ENCODE data around the gene TECTB.

TECTB gene

GRCh38 chr10:112280205-112280921, 2.8 kb upstream of the TECTB start:
- no peak for DNase-seq
- Histone ChIP-seq H3K36me3 (no peaks in the 10 kb centered on the region), H3K4me1 (no peaks in the 10 kb centered on the region), H3K9me3 (no peaks in the 10 kb centered on the region), H3K27ac (no peak overlapping the region), H3K27me3 (no peaks in the 10 kb centered on the region), H3K4me3 (no peak overlapping the region)
- intact Hi-C loops (cut with DNase I; ENCODE audit: low total_unique reads): no loop called here
- TF ChIP-seq CTCF (IDR thresholded peaks at IDR 0.05): no peak

- no peak for TF ChIP-seq CTCF (IDR thresholded peaks at IDR 0.05)
- Histone ChIP-seq H3K36me3 (no peaks in the 10 kb centered on the region), H3K27me3 (no peaks in the 10 kb centered on the region), H3K4me1 (peaks cover 0 to 4% (median 2%) of the 10 kb centered on the region in 4 donors), H3K9me3 (no peaks in the 10 kb centered on the region), H3K27ac (no peak overlapping the region), H3K4me3 (no peak overlapping the region)
- intact Hi-C loops (cut with DNase I; ENCODE audit: low total_unique reads): no loop called here
- DNase-seq: no peak
Measured at GRCh38 chr10:112282086-112282485, 1.1 kb upstream of the TECTB start.

GRCh38 chr10:112286837-112287818, 3.9 kb downstream of the TECTB start:
- DNase-seq: no peak
- H3K27me3 ChIP-seq: no peaks in the 10 kb centered on the region
- peaks cover 0 to 12% (median 11%) of the 10 kb centered on the region in 4 donors for H3K4me1 ChIP-seq
- H3K9me3 ChIP-seq: no peaks in the 10 kb centered on the region
- H3K36me3 ChIP-seq: no peaks in the 10 kb centered on the region
- H3K27ac ChIP-seq: no peak overlapping the region
- no peak for TF ChIP-seq CTCF (IDR thresholded peaks at IDR 0.05)
- intact Hi-C loops (cut with DNase I; ENCODE audit: low total_unique reads): no loop called here
- H3K4me3 ChIP-seq: no peak overlapping the region

GRCh38 chr10:112287844-112288243, 4.6 kb downstream of the TECTB start:
- H3K27ac ChIP-seq: no peak overlapping the region
- H3K36me3 ChIP-seq: no peaks in the 10 kb centered on the region
- peaks cover 0 to 12% (median 11%) of the 10 kb centered on the region in 4 donors for H3K4me1 ChIP-seq
- intact Hi-C loops (cut with DNase I; ENCODE audit: low total_unique reads): no loop called here
- no peak overlapping the region for H3K4me3 ChIP-seq
- H3K9me3 ChIP-seq: no peaks in the 10 kb centered on the region
- DNase-seq: no peak
- H3K27me3 ChIP-seq: no peaks in the 10 kb centered on the region
- no peak for TF ChIP-seq CTCF (IDR thresholded peaks at IDR 0.05)

- Histone ChIP-seq H3K36me3 (no peaks in the 10 kb centered on the region), H3K9me3 (no peaks in the 10 kb centered on the region), H3K4me1 (peaks cover 0 to 12% (median 11%) of the 10 kb centered on the region in 4 donors), H3K4me3 (no peak overlapping the region), H3K27me3 (no peaks in the 10 kb centered on the region), H3K27ac (no peak overlapping the region)
- intact Hi-C loops (cut with DNase I; ENCODE audit: low total_unique reads): no loop called here
- no peak for TF ChIP-seq CTCF (IDR thresholded peaks at IDR 0.05)
- no peak for DNase-seq
Measured at GRCh38 chr10:112288486-112288885, 5.3 kb downstream of the TECTB start.
